ENCODE data around the gene NCOA4.
"Not testable (repeated sequence)": the region's sequence is repeated elsewhere in the genome, so short reads cannot be mapped to it uniquely, and the experiment has no call there.

NCOA4 gene

GRCh38 chr10:46060706-46061105, 30.3 kb upstream of the NCOA4 start:
- Mint-ChIP-seq H3K4me1 (ENCODE audit: low read depth) (no peaks in the 10 kb centered on the region), H3K27me3 (no peaks in the 10 kb centered on the region), H3K4me3 (no peak overlapping the region), H3K27ac (no peak overlapping the region), H3K36me3 (ENCODE audit: low read depth) (no peaks in the 10 kb centered on the region), H3K9me3 (peaks cover 7% of the 10 kb centered on the region)
- DNase-seq = no peak

- not testable (repeated sequence) for H3K9me3 Mint-ChIP-seq; H3K27ac Mint-ChIP-seq; H3K4me3 Mint-ChIP-seq; H3K27me3 Mint-ChIP-seq; H3K36me3 Mint-ChIP-seq (ENCODE audit: low read depth); H3K4me1 Mint-ChIP-seq (ENCODE audit: low read depth); DNase-seq
These were observed 27.5 kb upstream of the NCOA4 start for GRCh38 chr10:46057927-46058326.

GRCh38 chr10:46057038-46057437, 26.6 kb upstream of the NCOA4 start:
- no peaks in the 10 kb centered on the region for H3K27me3 Mint-ChIP-seq
- H3K4me3 Mint-ChIP-seq = no peak overlapping the region
- no peaks in the 10 kb centered on the region for H3K4me1 Mint-ChIP-seq (ENCODE audit: low read depth)
- peaks cover 7% of the 10 kb centered on the region for H3K9me3 Mint-ChIP-seq
- DNase-seq = no peak
- no peak overlapping the region for H3K27ac Mint-ChIP-seq
- no peaks in the 10 kb centered on the region for H3K36me3 Mint-ChIP-seq (ENCODE audit: low read depth)

GRCh38 chr10:46055771-46056170, 25.3 kb upstream of the NCOA4 start:
- H3K4me1 Mint-ChIP-seq (ENCODE audit: low read depth) = no peaks in the 10 kb centered on the region
- H3K36me3 Mint-ChIP-seq (ENCODE audit: low read depth) = no peaks in the 10 kb centered on the region
- peaks cover 7% of the 10 kb centered on the region for H3K9me3 Mint-ChIP-seq
- H3K4me3 Mint-ChIP-seq = no peak overlapping the region
- H3K27ac Mint-ChIP-seq = no peak overlapping the region
- no peaks in the 10 kb centered on the region for H3K27me3 Mint-ChIP-seq
- DNase-seq = no peak

GRCh38 chr10:46053534-46054434, 23.4 kb upstream of the NCOA4 start:
- H3K4me3 Mint-ChIP-seq = no peak overlapping the region
- no peak overlapping the region for H3K27ac Mint-ChIP-seq
- H3K9me3 Mint-ChIP-seq = peaks cover 7% of the 10 kb centered on the region
- H3K36me3 Mint-ChIP-seq (ENCODE audit: low read depth) = no peaks in the 10 kb centered on the region
- no peak for DNase-seq
- no peaks in the 10 kb centered on the region for H3K4me1 Mint-ChIP-seq (ENCODE audit: low read depth)
- H3K27me3 Mint-ChIP-seq = no peaks in the 10 kb centered on the region

- no peaks in the 10 kb centered on the region for H3K4me1 Mint-ChIP-seq (ENCODE audit: low read depth)
- H3K27me3 Mint-ChIP-seq = no peaks in the 10 kb centered on the region
- H3K27ac Mint-ChIP-seq = no peak overlapping the region
- H3K9me3 Mint-ChIP-seq = peaks cover 7% of the 10 kb centered on the region
- no peak overlapping the region for H3K4me3 Mint-ChIP-seq
- no peak for DNase-seq
- H3K36me3 Mint-ChIP-seq (ENCODE audit: low read depth) = no peaks in the 10 kb centered on the region
These were observed 22.5 kb upstream of the NCOA4 start for GRCh38 chr10:46052791-46053375.

- H3K36me3 Mint-ChIP-seq (ENCODE audit: low read depth) = no peaks in the 10 kb centered on the region
- no peak overlapping the region for H3K27ac Mint-ChIP-seq
- DNase-seq = no peak
- peaks cover 4% of the 10 kb centered on the region for H3K9me3 Mint-ChIP-seq
- H3K27me3 Mint-ChIP-seq = no peaks in the 10 kb centered on the region
- H3K4me3 Mint-ChIP-seq = no peak overlapping the region
- H3K4me1 Mint-ChIP-seq (ENCODE audit: low read depth) = no peaks in the 10 kb centered on the region
These were observed 21.8 kb upstream of the NCOA4 start for GRCh38 chr10:46052057-46052790.

- Mint-ChIP-seq H3K9me3 (no peaks in the 10 kb centered on the region), H3K36me3 (ENCODE audit: low read depth) (no peaks in the 10 kb centered on the region), H3K27me3 (no peaks in the 10 kb centered on the region), H3K27ac (no peak overlapping the region), H3K4me1 (ENCODE audit: low read depth) (no peaks in the 10 kb centered on the region), H3K4me3 (no peak overlapping the region)
- no peak for DNase-seq
These were observed 20.7 kb upstream of the NCOA4 start for GRCh38 chr10:46050941-46051623.

- DNase-seq; H3K4me3 Mint-ChIP-seq; H3K27me3 Mint-ChIP-seq; H3K36me3 Mint-ChIP-seq (ENCODE audit: low read depth); H3K9me3 Mint-ChIP-seq; H3K4me1 Mint-ChIP-seq (ENCODE audit: low read depth); H3K27ac Mint-ChIP-seq: not testable (repeated sequence)
These were observed 19.0 kb upstream of the NCOA4 start for GRCh38 chr10:46049497-46049831.

GRCh38 chr10:46048152-46048551, 17.7 kb upstream of the NCOA4 start:
- Mint-ChIP-seq H3K9me3 (no peaks in the 10 kb centered on the region), H3K4me1 (ENCODE audit: low read depth) (no peaks in the 10 kb centered on the region), H3K36me3 (ENCODE audit: low read depth) (no peaks in the 10 kb centered on the region), H3K4me3 (no peak overlapping the region), H3K27ac (no peak overlapping the region), H3K27me3 (no peaks in the 10 kb centered on the region)
- DNase-seq = no peak

GRCh38 chr10:46046261-46046660, 15.8 kb upstream of the NCOA4 start, which contains the start of gene MSMB:
MSMB (minus strand) TSS chr10:46046269; CDS start chr10:46046237, 32 bp downstream.
- DNase-seq = no peak
- no peak within 1 kb of the TSS for H3K4me3 Mint-ChIP-seq
- no peaks in the 10 kb centered on the region for H3K36me3 Mint-ChIP-seq (ENCODE audit: low read depth)
- H3K27ac Mint-ChIP-seq = no peak within 1 kb of the TSS
- H3K9me3 Mint-ChIP-seq = no peaks in the 10 kb centered on the region
- no peaks in the 10 kb centered on the region for H3K4me1 Mint-ChIP-seq (ENCODE audit: low read depth)
- H3K27me3 Mint-ChIP-seq = no peaks in the 10 kb centered on the region

GRCh38 chr10:46042527-46042926, 12.1 kb upstream of the NCOA4 start:
- no peak for DNase-seq
- Mint-ChIP-seq H3K9me3 (no peaks in the 10 kb centered on the region), H3K27me3 (no peaks in the 10 kb centered on the region), H3K4me1 (ENCODE audit: low read depth) (no peaks in the 10 kb centered on the region), H3K27ac (no peak overlapping the region), H3K36me3 (ENCODE audit: low read depth) (no peaks in the 10 kb centered on the region), H3K4me3 (no peak overlapping the region)

GRCh38 chr10:46040004-46040403, 9.6 kb upstream of the NCOA4 start:
- Mint-ChIP-seq H3K27me3 (peaks cover 2% of the 10 kb centered on the region), H3K4me3 (no peak overlapping the region), H3K27ac (no peak overlapping the region), H3K4me1 (ENCODE audit: low read depth) (no peaks in the 10 kb centered on the region), H3K36me3 (ENCODE audit: low read depth) (no peaks in the 10 kb centered on the region), H3K9me3 (no peaks in the 10 kb centered on the region)
- no peak for DNase-seq

- H3K27ac Mint-ChIP-seq = no peak overlapping the region
- H3K36me3 Mint-ChIP-seq (ENCODE audit: low read depth) = no peaks in the 10 kb centered on the region
- H3K9me3 Mint-ChIP-seq = no peaks in the 10 kb centered on the region
- H3K27me3 Mint-ChIP-seq = peaks cover 2% of the 10 kb centered on the region
- H3K4me1 Mint-ChIP-seq (ENCODE audit: low read depth) = no peaks in the 10 kb centered on the region
- no peak for DNase-seq
- H3K4me3 Mint-ChIP-seq = no peak overlapping the region
These were observed 6.8 kb upstream of the NCOA4 start for GRCh38 chr10:46037107-46037825.

Data from activated T-cell treated with anti-CD3 and anti-CD28 coated beads, Interleukin-2, amount 50 U/mL, for 24 hours (primary cell).